ENCODE measurements around the gene ADNP2.

The ADNP2 gene

GRCh38 chr18:80189531-80189865 lies 80.4 kb downstream of the ADNP2 start:
- no peaks in the 10 kb centered on the region for H3K4me1 ChIP-seq (ENCODE audit: insufficient read depth, poor library complexity, severe bottlenecking)

More at GRCh38 chr18:80189531-80189865, 80.4 kb downstream of the ADNP2 start:
- Histone ChIP-seq H3K36me3 (ENCODE audit: low read depth) (no peaks in the 10 kb centered on the region), H3K27ac (ENCODE audit: poor library complexity, severe bottlenecking) (no peak overlapping the region), H3K27me3 (ENCODE audit: insufficient read depth, poor library complexity, severe bottlenecking) (no peaks in the 10 kb centered on the region), H3K4me3 (ENCODE audit: severe bottlenecking) (no peak overlapping the region), H3K9me3 (ENCODE audit: severe bottlenecking) (no peaks in the 10 kb centered on the region)
- no peak for DNase-seq (ENCODE audit: low spot score)
- ATAC-seq (ENCODE audit: low read depth) = no peak
- TF ChIP-seq CTCF (IDR thresholded peaks at IDR 0.05; ENCODE audit: poor library complexity, severe bottlenecking) = no peak
